Body of pancreas (tissue), 4 donors: ENCODE measurements around the gene FCHSD2. TPM values are rescaled to one million over a fixed set of nuclear protein-coding genes. Genes with fewer than 3 reads are reported as not detected.

Experiments used
- ATAC-seq: fragments of 150-250 bp; one replicate; pipeline ENCODE4 v1.9.1; 2016
- DNase-seq, 4 donors: peaks; one replicate each; pipeline ENCODE4 v3.0.0-alpha.2; 2019
- H3K27ac ChIP-seq, 4 donors: fragments of 200-600 bp; sonication (generic); 1 replicate in 3 of 4; 2 replicates in 1 of 4; pipeline versions ENCODE4 v1.5.1 to v1.6.1; 2016 to 2019; ENCODE audit warnings: mild to moderate bottlenecking in 1 of 4, mixed read lengths in 1 of 4, moderate library complexity in 1 of 4
- H3K27me3 ChIP-seq, 2 donors: fragments of 200-600 bp; sonication (generic); one replicate each; pipeline ENCODE4 v1.6.0; 2016; ENCODE audit warnings: mild to moderate bottlenecking in 1 of 2
- H3K36me3 ChIP-seq, 2 donors: fragments of 200-600 bp; sonication (generic); replicated peaks in 1 of 2; 2 replicates each; pipeline ENCODE4 v1.5.1; 2016; ENCODE audit warnings: low read depth in 2 of 2; ENCODE audit not compliant: insufficient read depth in 1 of 2
- H3K4me1 ChIP-seq: fragments of 200-600 bp; sonication (generic); one replicate; pipeline ENCODE4 v1.6.0; 2016
- H3K4me3 ChIP-seq, 2 donors: fragments of 200-600 bp; sonication (generic); 1 replicate in 1 of 2; 2 replicates in 1 of 2; pipeline ENCODE4 v1.5.1; 2016 to 2019
- H3K9me3 ChIP-seq, 3 donors: fragments of 200-600 bp; sonication (generic); 1 replicate in 2 of 3; 2 replicates in 1 of 3; pipeline ENCODE4 v1.5.1; 2016
- CTCF ChIP-seq, 7 experiments: fragments of 450-650 bp in 4 of 7; fragments of 200-600 bp in 3 of 7; sonication (generic) in 3 of 7; IDR thresholded peaks; one replicate each; pipeline ENCODE4 v1.5.1; 2016 to 2019; ENCODE audit warnings: antibody characterized with exemption in 7 of 7
- POLR2A ChIP-seq, 3 donors: fragments of 450-650 bp; IDR thresholded peaks; one replicate each; pipeline ENCODE4 v1.6.1; 2016; ENCODE audit warnings: antibody characterized with exemption in 3 of 3, mild to moderate bottlenecking in 2 of 3
- WGBS, 2 donors: methylation state at CpG; one replicate each; pipeline ENCODE4 v1.1.5; 2017; 5-methylcytosine and 5-hydroxymethylcytosine counted together
- intact Hi-C: fragments of 100-400 bp; cut with DNase I; formaldehyde crosslinking; loops from one replicate; pipeline ENCODE4 v1.15.1; 2023
- total RNA-seq, 2 donors: library from RNA; depleted of rRNA; stranded (reverse); fragments of >200 nt; gene quantifications; one replicate each; pipeline ENCODE4 v1.1.0, GENCODE V29; 2016

Gene FCHSD2
- total RNA-seq, 2 donors from 2014 or later = 7.3 to 8.0 TPM

GRCh38 chr11:73053964-73054363, 88.2 kb downstream of the FCHSD2 start:
- Histone ChIP-seq H3K4me3 (no peak overlapping the region), H3K9me3 (no peaks in the 10 kb centered on the region), H3K36me3 (no peaks in the 10 kb centered on the region), H3K27me3 (no peaks in the 10 kb centered on the region), H3K27ac (no peak overlapping the region), H3K4me1 (peaks cover 8% of the 10 kb centered on the region)
- ATAC-seq (no peak), DNase-seq (no peak)
- intact Hi-C loops = no loop called here
- WGBS, 2 donors = 73 to 100% methylated on average over 1 of the region's 1 CpG
- TF ChIP-seq POLR2A (IDR thresholded peaks at IDR 0.05) (no peak), CTCF (IDR thresholded peaks at IDR 0.05) (no peak)

- no peak for ATAC-seq
- intact Hi-C loops = no loop called here
- Histone ChIP-seq H3K27ac (peak overlapping the region in 1 of 4 donors; percentile 25), H3K4me3 (no peak overlapping the region), H3K27me3 (no peaks in the 10 kb centered on the region), H3K36me3 (no peaks in the 10 kb centered on the region), H3K9me3 (no peaks in the 10 kb centered on the region), H3K4me1 (peaks cover 20% of the 10 kb centered on the region)
- no peak for TF ChIP-seq CTCF (IDR thresholded peaks at IDR 0.05)
- no peak for TF ChIP-seq POLR2A (IDR thresholded peaks at IDR 0.05)
- WGBS, 2 donors = 83 to 94% methylated on average over 3 of the region's 3 CpGs
- no peak for DNase-seq
Observed at GRCh38 chr11:73048446-73048845, 93.7 kb downstream of the FCHSD2 start.

- DNase-seq = no peak
Observed at GRCh38 chr11:73047773-73048371, 94.2 kb downstream of the FCHSD2 start.

GRCh38 chr11:73040046-73040445, 102.1 kb downstream of the FCHSD2 start:
- intact Hi-C loops = no loop called here

More at GRCh38 chr11:73047773-73048371, 94.2 kb downstream of the FCHSD2 start:
- 63 to 80% methylated on average over 2 of the region's 2 CpGs for WGBS, 2 donors
- peak; percentile 65 for ATAC-seq
- Histone ChIP-seq H3K4me1 (peaks cover 20% of the 10 kb centered on the region), H3K36me3 (no peaks in the 10 kb centered on the region), H3K27ac (peak overlapping the region in 1 of 4 donors; percentile 25), H3K27me3 (no peaks in the 10 kb centered on the region), H3K9me3 (no peaks in the 10 kb centered on the region), H3K4me3 (no peak overlapping the region)
- TF ChIP-seq POLR2A (IDR thresholded peaks at IDR 0.05) = no peak
- TF ChIP-seq CTCF (IDR thresholded peaks at IDR 0.05) = no peak
- intact Hi-C loops = no loop called here

More at GRCh38 chr11:73040046-73040445, 102.1 kb downstream of the FCHSD2 start:
- 84 to 90% methylated on average over 2 of the region's 2 CpGs for WGBS, 2 donors
- DNase-seq = no peak
- no peak overlapping the region for H3K4me3 ChIP-seq
- no peaks in the 10 kb centered on the region for H3K4me1 ChIP-seq
- no peak for ATAC-seq
- H3K36me3 ChIP-seq = no peaks in the 10 kb centered on the region
- H3K27me3 ChIP-seq = no peaks in the 10 kb centered on the region
- TF ChIP-seq POLR2A (IDR thresholded peaks at IDR 0.05) = no peak
- no peak for TF ChIP-seq CTCF (IDR thresholded peaks at IDR 0.05)
- no peaks in the 10 kb centered on the region for H3K9me3 ChIP-seq
- no peak overlapping the region for H3K27ac ChIP-seq
